HepG2 (cell line): Measurements from ENCODE around the gene LEAP2. TPM values are rescaled to one million over a fixed set of nuclear protein-coding genes. Genes with fewer than 3 reads are reported as not detected.
A peak's percentile ranks its signal among the peaks of the same experiment; 100 is the strongest.

Experiments
- ADNP ChIP-seq: sonication (generic); formaldehyde crosslinking; IDR thresholded peaks from 2 replicates; pipeline ENCODE4 v1.4.0; 2020; ENCODE audit warnings: missing genetic modification reagents
- ARID3A ChIP-seq: IDR thresholded peaks from 2 replicates; pipeline ENCODE4 v1.6.1; 2012; ENCODE audit warnings: low read depth, low read length, improper control_type of control experiment
- ARID5B ChIP-seq: IDR thresholded peaks from 2 replicates; pipeline ENCODE4 v1.4.0; 2020; ENCODE audit warnings: mild to moderate bottlenecking, missing genetic modification reagents
- ELK4 ChIP-seq: sonication (generic); formaldehyde crosslinking; IDR thresholded peaks from 2 replicates; pipeline ENCODE4 v1.9.0; 2021; ENCODE audit warnings: missing genetic modification reagents, borderline replicate concordance
- ETV5 ChIP-seq: IDR thresholded peaks from 2 replicates; pipeline ENCODE4 v1.6.1; 2018; ENCODE audit warnings: missing biosample characterization, missing genetic modification reagents, inconsistent platforms, borderline replicate concordance
- KDM4B ChIP-seq: sonication (generic); formaldehyde crosslinking; IDR thresholded peaks from 2 replicates; pipeline ENCODE4 v1.4.0; 2020; ENCODE audit warnings: missing genetic modification reagents
- NCOR1 ChIP-seq: fragments of 200-600 bp; sonication (generic); IDR thresholded peaks from 2 replicates; pipeline ENCODE4 v1.7.0; 2017; ENCODE audit warnings: antibody characterized with exemption, low read length, borderline replicate concordance
- PRDM4 ChIP-seq: sonication (generic); formaldehyde crosslinking; IDR thresholded peaks from 2 replicates; pipeline ENCODE4 v1.9.0; 2021; ENCODE audit warnings: missing genetic modification reagents, borderline replicate concordance
- TEAD3 ChIP-seq: optimal IDR thresholded peaks from 2 replicates; pipeline ENCODE3; 2016; ENCODE audit warnings: borderline replicate concordance
- THAP8 ChIP-seq: sonication (generic); formaldehyde crosslinking; IDR thresholded peaks from 2 replicates; pipeline ENCODE4 v1.5.1; 2020; ENCODE audit warnings: missing genetic modification reagents, mild to moderate bottlenecking, borderline replicate concordance
- ZHX1 ChIP-seq: sonication (generic); formaldehyde crosslinking; IDR thresholded peaks from 2 replicates; pipeline ENCODE4 v1.8.1; 2022; ENCODE audit warnings: low read depth, mild to moderate bottlenecking, missing genetic modification reagents
- ZNF24 ChIP-seq: fragments of 450-650 bp; IDR thresholded peaks from 2 replicates; pipeline ENCODE4 v1.6.1; 2017; ENCODE audit warnings: antibody characterized with exemption, mild to moderate bottlenecking
- ZNF556 ChIP-seq: sonication (generic); formaldehyde crosslinking; IDR thresholded peaks from 2 replicates; pipeline ENCODE4 v1.4.0; 2020; ENCODE audit warnings: mild to moderate bottlenecking, missing genetic modification reagents, borderline replicate concordance
- ZNF615 ChIP-seq: sonication (generic); formaldehyde crosslinking; IDR thresholded peaks from 2 replicates; pipeline ENCODE4 v1.5.0; 2020; ENCODE audit warnings: mild to moderate bottlenecking, missing genetic modification reagents, borderline replicate concordance
- ZNF776 ChIP-seq: sonication (generic); formaldehyde crosslinking; IDR thresholded peaks from 2 replicates; pipeline ENCODE4 v1.4.0; 2020; ENCODE audit warnings: mild to moderate bottlenecking, missing genetic modification reagents
- polyA plus RNA-seq, 8 experiments: library from polyadenylated mRNA; depleted of rRNA in 3 of 8; stranded (reverse) in 7 of 8; unstranded in 1 of 8; fragments of >200 nt; fragmentation: Illumina TruSeq in 4 of 8; extraction: Trizol in 4 of 8; gene quantifications; 2 replicates each; pipeline versions ENCODE4 v1.2.1 to v1.2.3, GENCODE V29; 2011 to 2016; ENCODE audit warnings: low read depth in 4 of 8, missing spikeins in 1 of 8, mixed read lengths in 1 of 8; ENCODE audit not compliant: insufficient read depth in 1 of 8
- total RNA-seq, 5 experiments: library from RNA; depleted of rRNA; stranded (reverse); fragments of >200 nt; fragmentation: Illumina TruSeq; extraction: Trizol; gene quantifications; 2 replicates each; pipeline ENCODE4 v1.2.3, GENCODE V29; 2016; ENCODE audit warnings: low read depth in 1 of 5

The LEAP2 gene
- total and polyA plus RNA-seq, 2 of the 13 experiments (the other 11 are each of a cell fraction or from before 2014, with no cell fraction given): 23.9 to 51.9 TPM

GRCh38 chr5:132838516-132839282 is 34.8 kb upstream of the LEAP2 start (continued):
- no peak for TF ChIP-seq ZNF24
- no peak for TF ChIP-seq ZHX1
- TF ChIP-seq ZNF776: no peak
- TF ChIP-seq ETV5: peak; percentile 23; the same call in 1 of the 2 replicates
- TF ChIP-seq KDM4B: no peak
- TF ChIP-seq PRDM4: no peak
- no peak for TF ChIP-seq ZNF556 (CRISPR knock-in tag)
- TF ChIP-seq ARID3A: peak; percentile 27; the same call in 1 of the 2 replicates
- peak; percentile 62 for TF ChIP-seq ARID5B (CRISPR knock-in tag)
- TF ChIP-seq ZNF615 (CRISPR knock-in tag): no peak
- peak; percentile 22; the same call in 1 of the 2 replicates for TF ChIP-seq NCOR1
- no peak for TF ChIP-seq ELK4 (CRISPR knock-in tag)
- no peak for TF ChIP-seq THAP8 (CRISPR knock-in tag)
- TF ChIP-seq TEAD3: peak; percentile 70
- no peak for TF ChIP-seq ADNP (CRISPR knock-in tag)
